Activated naive CD8-positive, alpha-beta T cell treated with anti-CD3 and anti-CD28 coated beads, Interleukin-2, amount 50 U/mL, for 24 hours (primary cell): ENCODE data around the gene DESI1.
"Not testable (repeated sequence)": the region's sequence is repeated elsewhere in the genome, so short reads cannot be mapped to it uniquely, and the experiment has no call there.

ENCODE experiments used
- ATAC-seq: fragments of 150-1000 bp; cut with Tn5 transposase; one replicate; pipeline ENCODE4 v1.10.0; 2021
- DNase-seq: peaks from one replicate; pipeline ENCODE4 v3.0.0; 2021
- H3K27ac Mint-ChIP-seq: one replicate; pipeline ENCODE4 v1.8.0; 2021; ENCODE audit warnings: mild to moderate bottlenecking, mixed read lengths
- H3K27me3 Mint-ChIP-seq: one replicate; pipeline ENCODE4 v1.8.0; 2021; ENCODE audit warnings: mixed read lengths
- H3K36me3 Mint-ChIP-seq: one replicate; pipeline ENCODE4 v1.8.0; 2021; ENCODE audit warnings: low read depth, mixed read lengths
- H3K4me1 Mint-ChIP-seq: one replicate; pipeline ENCODE4 v1.8.0; 2021; ENCODE audit warnings: mixed read lengths
- H3K4me3 Mint-ChIP-seq: one replicate; pipeline ENCODE4 v1.8.0; 2021; ENCODE audit warnings: mild to moderate bottlenecking, moderate library complexity, mixed read lengths
- H3K9me3 Mint-ChIP-seq: one replicate; pipeline ENCODE4 v1.8.0; 2021; ENCODE audit warnings: mixed read lengths

The DESI1 gene

DNA sequence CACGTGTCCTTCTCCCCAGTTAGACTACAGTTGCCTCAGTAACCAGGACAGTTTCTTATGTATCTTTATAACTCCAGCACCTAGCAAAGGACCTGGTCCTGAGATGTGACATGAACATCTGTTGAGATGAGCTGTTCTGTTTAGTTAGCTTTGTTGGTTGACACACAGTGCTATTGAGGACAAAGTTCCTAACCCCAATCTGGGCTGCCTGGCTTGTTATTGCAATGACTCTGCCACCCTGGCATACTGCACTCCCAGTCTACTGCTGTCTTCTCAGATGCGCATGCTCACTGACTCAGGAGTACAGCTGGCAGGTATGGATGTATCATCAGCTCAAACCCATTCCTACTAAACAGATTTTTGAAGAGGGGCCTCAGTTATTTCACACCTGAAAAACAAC lies 7.4 kb downstream of the DESI1 start:
- no peak for DNase-seq
- no peak overlapping the region for H3K4me3 Mint-ChIP-seq
- H3K27me3 Mint-ChIP-seq: no peaks in the 10 kb centered on the region
- no peaks in the 10 kb centered on the region for H3K9me3 Mint-ChIP-seq
- H3K27ac Mint-ChIP-seq: no peak overlapping the region
- H3K4me1 Mint-ChIP-seq: peaks cover 25% of the 10 kb centered on the region
- no peak for ATAC-seq
- H3K36me3 Mint-ChIP-seq: peaks cover 27% of the 10 kb centered on the region

DNA sequence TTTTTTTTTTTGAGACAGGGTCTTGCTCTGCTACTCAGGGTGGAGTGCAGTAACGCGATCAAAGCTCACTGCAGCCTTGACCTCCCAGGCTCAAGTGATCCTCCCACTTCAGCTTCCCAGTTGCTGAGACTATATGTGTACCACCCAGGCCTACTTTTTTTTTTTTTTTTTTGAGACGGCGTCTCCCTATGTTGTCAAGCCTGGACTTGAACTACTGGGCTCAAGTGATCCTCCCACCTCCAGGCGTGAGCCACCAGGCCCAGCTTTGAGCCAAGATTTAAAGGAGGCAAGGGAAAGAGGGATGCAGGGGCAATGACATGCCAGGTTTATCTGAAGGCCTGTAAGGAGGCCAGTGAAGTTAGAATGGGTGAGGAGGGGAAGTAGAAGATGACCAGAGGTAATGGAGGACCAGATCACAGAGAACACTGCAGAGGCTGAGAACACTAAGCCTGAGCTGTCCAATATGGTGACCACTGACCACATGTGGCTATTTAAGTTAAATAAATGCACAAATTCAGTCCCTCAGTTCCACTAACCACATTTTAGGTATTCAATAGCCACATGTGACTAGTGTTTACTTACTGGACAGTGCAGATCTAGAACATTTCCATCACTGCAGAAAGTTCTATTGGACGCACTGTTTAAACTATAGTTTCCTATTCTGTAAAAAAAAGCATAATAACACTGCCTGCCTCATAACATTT lies 8.1 kb downstream of the DESI1 start:
- H3K36me3 Mint-ChIP-seq: peaks cover 24% of the 10 kb centered on the region
- H3K27me3 Mint-ChIP-seq: no peaks in the 10 kb centered on the region
- H3K4me1 Mint-ChIP-seq: peaks cover 18% of the 10 kb centered on the region
- DNase-seq (no peak), ATAC-seq (no peak)
- no peak overlapping the region for H3K4me3 Mint-ChIP-seq
- H3K27ac Mint-ChIP-seq: no peak overlapping the region
- no peaks in the 10 kb centered on the region for H3K9me3 Mint-ChIP-seq

DNA sequence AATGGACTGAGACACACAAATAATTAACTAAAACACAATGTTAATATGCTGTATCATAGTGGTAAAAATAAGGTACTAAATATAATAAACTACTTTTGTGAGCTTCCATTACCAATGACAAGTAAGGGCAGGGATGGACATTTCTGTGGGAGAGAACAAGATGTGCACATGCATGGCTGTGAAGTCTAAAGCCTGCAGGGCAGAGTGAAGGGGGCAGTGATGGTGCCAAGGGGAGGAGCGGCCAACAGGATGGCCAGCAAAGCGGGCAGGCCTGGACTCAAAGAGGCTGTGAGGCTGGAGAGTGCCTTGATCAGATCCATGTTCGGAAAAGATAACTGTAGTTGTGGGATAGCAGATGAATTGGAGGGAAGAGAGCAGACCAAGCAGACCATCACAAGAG lies 12.5 kb downstream of the DESI1 start:
- ATAC-seq (no peak), DNase-seq (no peak)
- peaks cover 26% of the 10 kb centered on the region for H3K4me1 Mint-ChIP-seq
- H3K4me3 Mint-ChIP-seq: no peak overlapping the region
- no peak overlapping the region for H3K27ac Mint-ChIP-seq
- peaks cover 52% of the 10 kb centered on the region for H3K36me3 Mint-ChIP-seq
- H3K27me3 Mint-ChIP-seq: peaks cover 5% of the 10 kb centered on the region
- no peaks in the 10 kb centered on the region for H3K9me3 Mint-ChIP-seq

DNA sequence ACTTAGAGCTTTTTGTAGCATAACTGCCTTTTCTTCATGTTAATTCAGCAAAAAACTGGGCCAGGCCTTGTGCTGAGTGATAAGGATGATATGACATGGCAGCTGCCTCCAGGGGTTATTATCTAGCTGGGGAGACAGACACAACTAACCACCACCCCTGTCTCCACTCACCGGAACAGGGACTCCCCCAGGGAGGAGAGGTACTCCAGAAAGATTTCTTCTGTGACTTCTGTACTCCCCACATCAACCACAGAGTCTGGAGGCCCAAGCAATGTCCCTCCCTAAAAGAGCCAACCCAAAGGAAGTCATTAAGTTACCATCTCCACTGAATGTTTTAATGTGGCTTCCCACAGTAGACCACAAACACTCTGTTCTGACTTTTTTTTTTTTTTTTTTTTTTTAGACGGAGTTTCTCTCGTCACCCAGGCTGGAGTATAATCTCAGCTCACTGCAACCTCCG lies 16.9 kb downstream of the DESI1 start:
- Mint-ChIP-seq H3K27me3 (peaks cover 5% of the 10 kb centered on the region), H3K4me3 (peak overlapping the region; percentile 61), H3K36me3 (peaks cover 68% of the 10 kb centered on the region), H3K9me3 (no peaks in the 10 kb centered on the region), H3K4me1 (peaks cover 38% of the 10 kb centered on the region), H3K27ac (peak overlapping the region; percentile 92)
- DNase-seq (peak; percentile 65), ATAC-seq (peak; percentile 99)

DNA sequence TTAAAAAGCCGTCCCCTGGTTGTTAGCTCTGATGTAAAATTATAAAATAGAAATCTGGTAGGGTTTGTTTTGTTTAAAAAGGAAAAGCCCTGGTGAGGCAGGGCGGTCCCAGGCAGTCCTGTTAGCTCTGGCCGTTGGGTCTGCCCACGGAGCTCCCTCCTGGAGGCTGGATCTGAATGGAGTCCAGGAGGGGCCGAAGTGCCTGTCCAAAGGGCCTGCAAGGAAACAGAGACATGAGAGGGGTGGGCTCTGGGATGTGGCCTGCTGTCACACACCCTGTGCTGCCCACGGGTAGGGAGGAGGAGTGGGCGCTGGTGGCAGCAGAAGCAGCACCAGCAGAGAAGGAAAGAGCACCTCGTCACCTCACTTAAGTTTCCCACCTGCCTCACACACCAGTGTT lies 19.9 kb downstream of the DESI1 start:
- H3K4me3 Mint-ChIP-seq: no peak overlapping the region
- peaks cover 5% of the 10 kb centered on the region for H3K27me3 Mint-ChIP-seq
- no peaks in the 10 kb centered on the region for H3K9me3 Mint-ChIP-seq
- DNase-seq: no peak
- peaks cover 62% of the 10 kb centered on the region for H3K36me3 Mint-ChIP-seq
- H3K4me1 Mint-ChIP-seq: peaks cover 38% of the 10 kb centered on the region
- ATAC-seq: no peak
- no peak overlapping the region for H3K27ac Mint-ChIP-seq

DNA sequence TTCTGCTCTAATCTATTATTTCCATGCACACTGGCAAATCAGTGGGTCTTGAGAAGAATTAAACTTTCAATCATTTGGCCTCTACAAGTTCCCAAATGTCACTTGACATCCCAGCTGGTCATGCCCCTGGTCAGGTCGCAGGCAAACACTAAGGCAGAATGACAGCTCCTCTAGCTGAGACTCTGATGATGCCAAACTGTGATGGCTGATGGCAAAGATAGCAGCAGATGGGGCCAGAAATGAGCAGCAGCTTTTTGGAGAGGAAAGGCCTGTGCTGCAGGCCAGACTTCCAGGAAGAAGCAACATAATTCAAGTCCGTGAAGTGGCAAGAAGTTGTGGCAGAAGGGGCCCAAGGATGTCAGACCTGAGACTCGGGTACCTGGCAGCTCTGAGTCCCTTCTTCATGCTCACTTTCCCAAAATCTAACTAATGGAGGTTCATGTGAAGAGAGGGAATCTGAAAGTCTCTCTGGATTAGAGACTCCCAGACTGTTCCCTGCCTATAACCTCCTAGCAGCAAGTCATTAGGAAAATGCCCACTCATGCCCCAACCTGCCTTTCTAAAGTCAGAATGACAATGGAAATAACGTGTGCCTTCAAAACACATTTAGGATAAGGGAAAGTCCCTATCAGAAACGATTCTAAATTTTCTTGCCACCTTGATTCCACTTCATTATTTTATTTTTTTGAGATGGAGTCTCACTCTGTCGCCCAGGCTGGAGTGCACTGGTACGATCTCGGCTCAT lies 21.8 kb downstream of the DESI1 start:
- Mint-ChIP-seq H3K9me3 (no peaks in the 10 kb centered on the region), H3K4me3 (no peak overlapping the region), H3K27ac (no peak overlapping the region), H3K36me3 (peaks cover 43% of the 10 kb centered on the region), H3K4me1 (peaks cover 19% of the 10 kb centered on the region), H3K27me3 (peaks cover 2% of the 10 kb centered on the region)
- DNase-seq (no peak), ATAC-seq (no peak)

DNA sequence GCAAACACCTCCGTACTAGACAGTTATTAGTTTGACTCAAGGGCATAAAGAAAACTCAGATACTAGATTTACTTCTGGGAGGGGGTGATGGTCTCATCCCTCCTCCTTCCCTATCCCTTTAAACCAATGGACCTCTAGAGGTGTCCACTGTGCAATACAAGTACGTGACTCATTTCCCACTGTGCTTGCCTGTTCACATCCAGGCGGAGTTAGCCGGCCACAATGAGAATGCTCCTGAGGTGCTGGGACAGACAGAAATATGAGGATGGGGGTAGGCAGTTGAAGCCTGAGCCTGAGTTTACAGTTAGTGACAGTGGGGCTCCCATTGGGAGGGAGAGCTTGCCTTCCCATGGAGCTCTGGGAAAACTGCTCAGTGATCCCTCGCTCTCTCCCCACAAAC lies 22.8 kb downstream of the DESI1 start:
- peaks cover 33% of the 10 kb centered on the region for H3K36me3 Mint-ChIP-seq
- peaks cover 9% of the 10 kb centered on the region for H3K4me1 Mint-ChIP-seq
- H3K27ac Mint-ChIP-seq: no peak overlapping the region
- H3K4me3 Mint-ChIP-seq: no peak overlapping the region
- ATAC-seq: no peak
- H3K9me3 Mint-ChIP-seq: no peaks in the 10 kb centered on the region
- DNase-seq: no peak
- no peaks in the 10 kb centered on the region for H3K27me3 Mint-ChIP-seq

DNA sequence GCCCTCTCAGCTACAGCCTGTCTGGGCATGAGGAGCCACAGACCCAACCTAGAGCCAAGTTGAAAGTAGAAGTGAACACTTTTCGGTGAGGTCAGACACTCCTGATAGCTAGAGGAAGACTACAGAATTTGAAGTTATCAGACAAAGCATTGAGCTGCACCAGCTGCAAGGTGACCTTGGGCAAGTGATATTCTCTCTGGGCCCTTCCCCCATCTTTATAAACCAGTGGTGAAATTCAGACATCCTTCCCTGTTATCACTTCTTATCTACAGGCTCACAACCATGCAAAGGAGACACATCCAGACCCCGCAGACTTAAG lies 23.2 kb downstream of the DESI1 start:
- peaks cover 28% of the 10 kb centered on the region for H3K36me3 Mint-ChIP-seq
- peaks cover 5% of the 10 kb centered on the region for H3K4me1 Mint-ChIP-seq
- DNase-seq: no peak
- no peak overlapping the region for H3K4me3 Mint-ChIP-seq
- H3K27ac Mint-ChIP-seq: no peak overlapping the region
- ATAC-seq: no peak
- H3K27me3 Mint-ChIP-seq: no peaks in the 10 kb centered on the region
- no peaks in the 10 kb centered on the region for H3K9me3 Mint-ChIP-seq

DNA sequence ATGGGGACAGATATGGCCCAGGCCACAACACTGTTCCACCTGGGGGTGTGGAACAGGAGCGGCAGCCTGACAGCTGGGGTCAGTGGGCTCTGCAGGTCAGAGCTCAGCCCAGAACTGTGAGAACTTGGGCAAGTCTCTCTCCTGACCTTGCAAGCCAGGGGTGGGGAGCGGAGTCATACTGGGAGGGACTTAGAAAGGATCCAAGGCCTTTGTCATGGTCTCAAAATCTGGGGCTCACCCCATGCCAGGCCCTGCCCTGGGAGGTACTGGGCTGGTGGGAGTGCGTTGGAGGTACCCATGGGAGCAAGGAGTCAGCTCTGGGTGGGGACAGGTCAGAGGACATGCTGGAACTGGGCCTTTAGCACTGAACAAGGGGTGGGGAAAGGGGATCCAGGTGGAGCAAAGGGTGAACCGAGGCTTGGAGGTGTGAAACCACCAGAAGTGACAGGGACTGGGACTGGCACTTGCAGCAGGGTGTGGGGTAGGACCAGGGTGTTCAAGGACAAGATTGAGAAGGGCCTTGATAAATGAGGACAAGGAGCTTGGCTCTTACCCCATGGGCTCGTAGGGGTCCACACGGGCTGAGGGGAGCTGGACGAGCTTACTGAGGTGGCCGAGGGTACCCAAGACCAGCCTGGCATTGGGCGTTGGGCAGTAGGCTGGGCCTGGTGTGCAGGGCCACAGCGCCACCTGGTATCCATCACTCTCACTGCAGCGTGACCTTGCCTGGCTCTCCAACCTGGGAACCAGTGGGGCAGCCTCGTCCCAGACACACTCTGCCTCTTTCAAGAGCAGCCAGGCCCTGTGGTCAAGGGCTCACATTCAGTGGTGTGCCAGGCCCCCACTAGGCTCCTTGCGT lies 23.8 kb downstream of the DESI1 start:
- Mint-ChIP-seq H3K4me3 (no peak overlapping the region), H3K27ac (no peak overlapping the region), H3K27me3 (no peaks in the 10 kb centered on the region), H3K4me1 (no peaks in the 10 kb centered on the region), H3K9me3 (no peaks in the 10 kb centered on the region), H3K36me3 (peaks cover 22% of the 10 kb centered on the region)
- DNase-seq (peak; percentile 35), ATAC-seq (peak; percentile 62)

DNA sequence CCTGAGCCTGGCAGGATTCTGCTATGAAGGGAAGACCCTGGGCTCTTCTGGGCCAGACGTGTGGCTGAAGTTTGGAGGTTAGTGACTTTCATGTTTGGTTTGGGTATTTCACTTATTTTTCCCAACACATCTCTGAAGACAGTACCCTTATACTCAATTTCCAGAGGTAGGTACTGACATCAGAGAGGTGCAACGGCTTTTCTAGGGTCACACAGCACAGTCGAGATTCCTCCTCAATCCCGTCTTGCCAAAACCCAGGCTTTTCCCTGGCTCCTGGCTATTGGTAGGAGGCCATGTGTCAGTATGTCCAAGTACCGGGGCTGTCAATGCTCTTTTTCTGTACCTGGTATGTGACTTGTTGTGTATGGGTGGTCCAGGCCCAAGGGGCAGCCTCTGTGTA lies 25.1 kb downstream of the DESI1 start:
- Mint-ChIP-seq H3K4me3 (no peak overlapping the region), H3K27ac (no peak overlapping the region), H3K36me3 (peaks cover 15% of the 10 kb centered on the region), H3K9me3 (no peaks in the 10 kb centered on the region), H3K4me1 (no peaks in the 10 kb centered on the region), H3K27me3 (no peaks in the 10 kb centered on the region)
- ATAC-seq (no peak), DNase-seq (no peak)

DNA sequence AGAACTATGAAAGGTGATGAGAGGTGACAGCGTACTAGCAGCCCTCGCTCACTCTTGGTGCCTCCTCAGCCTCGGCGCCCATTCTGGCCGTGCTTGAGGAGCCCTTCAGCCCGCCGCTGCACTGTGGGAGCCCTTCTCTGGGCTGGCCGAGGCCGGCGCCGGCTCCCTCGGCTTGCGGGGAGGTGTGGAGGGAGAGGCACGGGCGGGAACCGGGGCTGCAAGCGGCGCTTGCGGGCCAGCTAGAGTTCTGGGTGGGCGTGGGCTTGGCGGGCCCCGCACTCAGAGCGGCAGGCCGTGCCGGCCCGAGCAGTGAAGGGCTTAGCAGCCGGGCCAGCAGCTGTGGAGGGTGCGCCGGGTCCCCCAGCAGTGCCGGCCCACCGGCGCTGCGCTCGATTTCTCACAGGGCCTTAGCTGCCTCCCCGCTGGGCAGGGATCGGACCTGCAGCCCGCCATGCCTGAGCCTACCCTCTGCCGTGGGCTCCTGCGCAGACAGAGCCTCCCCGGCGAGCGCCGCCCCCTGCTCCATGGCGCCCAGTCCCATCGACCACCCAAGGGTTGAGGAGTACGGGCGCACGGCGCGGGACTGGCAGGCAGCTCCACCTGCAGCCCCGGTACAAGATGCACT lies 27.4 kb downstream of the DESI1 start:
- H3K4me1 Mint-ChIP-seq, ATAC-seq: not testable (repeated sequence)

DNA sequence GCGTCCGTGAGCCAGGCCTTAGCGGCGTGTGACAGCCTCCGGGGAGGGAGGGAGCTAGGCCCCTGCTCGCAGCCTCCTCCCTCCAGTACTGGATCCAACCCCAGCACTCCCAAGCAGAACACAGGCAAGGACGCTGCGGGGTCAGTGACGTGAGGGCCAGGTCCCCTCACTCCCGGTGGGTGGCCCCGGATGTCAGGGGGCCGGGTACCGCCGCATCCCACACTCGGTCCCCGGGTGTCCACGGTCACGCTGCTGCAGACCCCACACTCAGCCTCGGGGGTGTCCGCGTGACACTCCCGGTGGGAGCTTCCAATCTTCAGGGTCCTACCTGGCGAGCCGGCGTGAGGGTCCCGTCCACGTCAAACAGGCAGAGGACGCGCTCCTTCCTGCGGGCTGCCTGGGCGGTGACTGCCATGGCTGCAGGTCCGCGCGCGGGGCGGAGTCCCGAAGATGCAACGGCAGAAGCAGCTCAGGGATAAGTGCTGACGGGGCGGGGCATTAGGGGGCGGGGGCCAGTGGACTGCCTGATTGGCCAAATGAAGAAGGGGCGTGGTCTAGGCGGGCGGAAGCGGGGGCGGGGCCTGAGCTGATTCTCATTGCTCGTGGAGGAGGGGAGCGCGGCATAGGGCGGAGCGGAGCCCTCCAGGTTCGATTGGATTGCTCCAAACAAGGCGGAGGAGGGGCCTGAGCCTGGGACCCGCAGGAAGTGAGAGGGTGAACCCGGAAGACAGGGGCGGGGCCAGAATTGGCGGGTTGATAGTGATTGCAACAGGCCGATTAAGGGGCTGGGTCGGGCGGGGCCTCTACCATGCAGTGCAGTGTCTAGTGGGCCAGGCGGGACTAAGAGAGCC lies 31.2 kb downstream of the DESI1 start, which contains the start of gene PMM1:
TSS of gene PMM1 (minus strand) at position 450 of the 851 bp plus-strand sequence. CDS start at position 415, 35 bp downstream.
- H3K27ac Mint-ChIP-seq: peak within 1 kb of the TSS; percentile 72
- peak within 1 kb of the TSS; percentile 88 for H3K4me3 Mint-ChIP-seq
- H3K4me1 Mint-ChIP-seq: peaks cover 9% of the 10 kb centered on the region
- no peaks in the 10 kb centered on the region for H3K9me3 Mint-ChIP-seq
- H3K27me3 Mint-ChIP-seq: no peaks in the 10 kb centered on the region
- ATAC-seq: peak; percentile 98
- H3K36me3 Mint-ChIP-seq: no peaks in the 10 kb centered on the region
- DNase-seq: peak; percentile 100

More for the DNA sequence above, 27.4 kb downstream of the DESI1 start:
- H3K4me3 Mint-ChIP-seq, H3K9me3 Mint-ChIP-seq, H3K27me3 Mint-ChIP-seq, DNase-seq, H3K36me3 Mint-ChIP-seq, H3K27ac Mint-ChIP-seq: not testable (repeated sequence)

DNA sequence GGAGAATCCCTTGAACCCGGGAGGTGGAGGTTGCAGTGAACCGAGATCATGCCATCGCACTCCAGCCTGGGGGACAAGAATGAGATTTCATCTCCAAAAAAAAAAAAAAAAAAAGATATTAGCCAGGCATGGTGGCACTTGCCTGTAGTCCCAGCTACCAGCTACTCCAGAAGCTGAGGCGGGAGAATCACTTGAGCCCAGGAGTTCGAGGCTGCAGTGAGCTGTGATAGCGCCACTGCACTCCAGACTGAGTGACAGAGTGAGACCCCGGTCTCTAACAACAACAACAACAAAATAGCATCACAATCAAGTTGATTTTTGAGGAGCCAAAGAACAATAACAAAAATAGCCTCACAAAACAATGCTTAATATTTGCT lies 33.5 kb downstream of the DESI1 start:
- Mint-ChIP-seq H3K9me3 (no peaks in the 10 kb centered on the region), H3K4me3 (no peak overlapping the region), H3K27ac (no peak overlapping the region), H3K36me3 (peaks cover 2% of the 10 kb centered on the region), H3K4me1 (peaks cover 9% of the 10 kb centered on the region), H3K27me3 (no peaks in the 10 kb centered on the region)
- ATAC-seq (no peak), DNase-seq (no peak)

DNA sequence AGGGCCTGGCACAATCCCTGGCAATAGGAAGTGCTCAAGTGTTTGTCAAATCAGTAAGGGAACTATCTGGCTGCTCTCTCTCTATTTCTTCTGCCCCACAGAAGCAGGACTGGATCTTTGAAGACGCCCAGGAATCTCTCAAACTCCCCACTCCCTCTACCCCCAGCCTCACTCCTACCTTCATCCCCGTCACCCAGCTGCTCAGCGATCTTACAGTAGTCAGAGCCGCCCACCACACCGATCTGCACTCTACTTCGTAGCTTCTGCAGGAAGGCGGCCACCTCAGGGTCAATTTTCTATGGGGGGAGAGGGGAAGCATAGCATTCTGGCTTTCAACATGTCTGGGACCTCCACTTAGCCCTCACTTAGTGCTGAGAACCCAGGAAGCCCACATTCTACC lies 34.9 kb downstream of the DESI1 start:
- ATAC-seq: no peak
- no peak for DNase-seq
- Mint-ChIP-seq H3K9me3 (no peaks in the 10 kb centered on the region), H3K36me3 (peaks cover 3% of the 10 kb centered on the region), H3K27me3 (no peaks in the 10 kb centered on the region), H3K4me1 (peaks cover 9% of the 10 kb centered on the region), H3K4me3 (no peak overlapping the region), H3K27ac (no peak overlapping the region)
